Transverse colon (tissue), 3 donors: ENCODE data around the gene DCAF17.

Experiments used
- POLR2A ChIP-seq: fragments of 450-650 bp; IDR thresholded peaks from one replicate; pipeline ENCODE4 v1.6.1; 2016; ENCODE audit warnings: antibody characterized with exemption, mild to moderate bottlenecking, moderate library complexity
- TF ChIP-seq, protein P1 (sequence below), 5 experiments: fragments of 200-600 bp in 3 of 5; fragments of 450-650 bp in 2 of 5; sonication (generic) in 3 of 5; IDR thresholded peaks; 1 replicate in 2 of 5; 2 replicates in 3 of 5; pipeline ENCODE4 v1.5.1; 2016 to 2017; ENCODE audit warnings: antibody characterized with exemption in 5 of 5, inconsistent platforms in 3 of 5, mild to moderate bottlenecking in 2 of 5, moderate library complexity in 1 of 5

DNA sequence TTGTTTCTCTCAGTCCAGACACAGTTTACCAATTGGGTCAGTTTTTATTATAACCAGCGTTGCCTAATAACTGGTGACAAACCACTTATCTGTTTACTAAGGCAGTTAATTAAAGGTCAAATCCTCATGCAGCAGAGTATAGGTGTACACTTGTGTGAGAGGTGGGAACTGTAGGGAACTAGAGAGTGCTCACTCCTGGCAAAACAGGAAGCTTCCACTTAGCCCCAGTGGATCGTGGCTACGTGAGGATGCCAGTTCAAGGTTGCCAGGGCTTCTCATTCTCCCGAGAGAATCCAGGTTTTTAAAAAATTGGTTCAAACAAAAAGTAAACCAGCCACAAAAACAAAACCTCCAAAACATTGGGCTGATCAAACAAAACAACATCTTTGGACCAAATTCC, 96.4 kb downstream of the DCAF17 start:
- no peak for TF ChIP-seq POLR2A
- TF ChIP-seq, protein P1, sequence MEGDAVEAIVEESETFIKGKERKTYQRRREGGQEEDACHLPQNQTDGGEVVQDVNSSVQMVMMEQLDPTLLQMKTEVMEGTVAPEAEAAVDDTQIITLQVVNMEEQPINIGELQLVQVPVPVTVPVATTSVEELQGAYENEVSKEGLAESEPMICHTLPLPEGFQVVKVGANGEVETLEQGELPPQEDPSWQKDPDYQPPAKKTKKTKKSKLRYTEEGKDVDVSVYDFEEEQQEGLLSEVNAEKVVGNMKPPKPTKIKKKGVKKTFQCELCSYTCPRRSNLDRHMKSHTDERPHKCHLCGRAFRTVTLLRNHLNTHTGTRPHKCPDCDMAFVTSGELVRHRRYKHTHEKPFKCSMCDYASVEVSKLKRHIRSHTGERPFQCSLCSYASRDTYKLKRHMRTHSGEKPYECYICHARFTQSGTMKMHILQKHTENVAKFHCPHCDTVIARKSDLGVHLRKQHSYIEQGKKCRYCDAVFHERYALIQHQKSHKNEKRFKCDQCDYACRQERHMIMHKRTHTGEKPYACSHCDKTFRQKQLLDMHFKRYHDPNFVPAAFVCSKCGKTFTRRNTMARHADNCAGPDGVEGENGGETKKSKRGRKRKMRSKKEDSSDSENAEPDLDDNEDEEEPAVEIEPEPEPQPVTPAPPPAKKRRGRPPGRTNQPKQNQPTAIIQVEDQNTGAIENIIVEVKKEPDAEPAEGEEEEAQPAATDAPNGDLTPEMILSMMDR (IDR thresholded peaks at IDR 0.05) = no peak
